Lower leg skin (tissue), 3 donors: ENCODE measurements around the gene PPP4R3A.
"Not testable (repeated sequence)": the region's sequence is repeated elsewhere in the genome, so short reads cannot be mapped to it uniquely, and the experiment has no call there.

Experiments
- CTCF ChIP-seq, 3 donors: fragments of 450-650 bp; IDR thresholded peaks; one replicate each; pipeline ENCODE4 v1.5.1; 2016; ENCODE audit warnings: antibody characterized with exemption in 3 of 3, mild to moderate bottlenecking in 3 of 3, moderate library complexity in 2 of 3
- POLR2A ChIP-seq, 2 donors: fragments of 450-650 bp; IDR thresholded peaks; one replicate each; pipeline ENCODE4 v1.6.1; 2016 to 2017; ENCODE audit warnings: antibody characterized with exemption in 2 of 2, mild to moderate bottlenecking in 1 of 2, moderate library complexity in 1 of 2

GRCh38 chr14:91436266-91436665 lies 73.8 kb downstream of the PPP4R3A start:
- TF ChIP-seq CTCF, POLR2A (IDR thresholded peaks at IDR 0.05): not testable (repeated sequence)
